ENCODE measurements around the gene STYXL1.
"Not testable (repeated sequence)": the region's sequence is repeated elsewhere in the genome, so short reads cannot be mapped to it uniquely, and the experiment has no call there.

STYXL1 gene

GRCh38 chr7:76005004-76005403 is 42.8 kb downstream of the STYXL1 start:
- not testable (repeated sequence) for H2AFZ ChIP-seq (ENCODE audit: low read length); H3K14ac ChIP-seq (ENCODE audit: low read length); H2AK5ac ChIP-seq (ENCODE audit: low read depth, low read length); H3K79me1 ChIP-seq (ENCODE audit: low read depth, low read length); H3K9me3 ChIP-seq (replicated peaks in 1 of 2; ENCODE audit: control insufficient read depth in 2 of 2, insufficient read depth in 1 of 2, low read depth in 1 of 2, low read length in 2 of 2); H3K4me3 ChIP-seq (ENCODE audit: low read length in 2 of 2); H3K4me2 ChIP-seq (ENCODE audit: insufficient read depth, low read length, poor library complexity, severe bottlenecking); H4K8ac ChIP-seq (ENCODE audit: low read depth, low read length); H3K27ac ChIP-seq (replicated peaks; ENCODE audit: low read length); H3K9ac ChIP-seq (ENCODE audit: low read depth, low read length, poor library complexity); DNase-seq (ENCODE audit: low spot score); H3K23ac ChIP-seq (ENCODE audit: low read depth, low read length, poor library complexity); H2BK12ac ChIP-seq (ENCODE audit: low read length); H2BK15ac ChIP-seq (ENCODE audit: low read length); H3K18ac ChIP-seq (ENCODE audit: low read length); H4K91ac ChIP-seq (ENCODE audit: low read depth, low read length, poor library complexity); H2BK5ac ChIP-seq (ENCODE audit: low read length); H3K4me1 ChIP-seq (ENCODE audit: control insufficient read depth in 2 of 2, insufficient read depth in 1 of 2, low read depth in 1 of 2, low read length in 2 of 2); H2BK120ac ChIP-seq (ENCODE audit: low read depth, low read length); H3K27me3 ChIP-seq (ENCODE audit: control insufficient read depth in 3 of 3, insufficient read depth in 3 of 3, low read depth in 1 of 3, low read length in 3 of 3); H3K4ac ChIP-seq (ENCODE audit: low read length)
- peaks cover 21 to 49% of the 10 kb centered on the region in 2 donors for H3K36me3 ChIP-seq (replicated peaks in 1 of 2; ENCODE audit: control insufficient read depth in 2 of 2, insufficient read depth in 2 of 2, low read length in 2 of 2)
- WGBS, 2 donors (ENCODE audit: extremely low coverage in 2 of 2, insufficient read length in 2 of 2, insufficient replicate concordance in 1 of 2): no CpG with 5 or more reads among the region's 4 CpGs

GRCh38 chr7:76003351-76003750 is 44.4 kb downstream of the STYXL1 start:
- no peak overlapping the region for H2BK12ac ChIP-seq (ENCODE audit: low read length)
- H3K18ac ChIP-seq (ENCODE audit: low read length): no peak overlapping the region
- DNase-seq (ENCODE audit: low spot score): no peak
- no peaks in the 10 kb centered on the region for H3K79me1 ChIP-seq (ENCODE audit: low read depth, low read length)
- no peak overlapping the region for H3K23ac ChIP-seq (ENCODE audit: low read depth, low read length, poor library complexity)
- peaks cover 21 to 48% of the 10 kb centered on the region in 2 donors for H3K36me3 ChIP-seq (replicated peaks in 1 of 2; ENCODE audit: control insufficient read depth in 2 of 2, insufficient read depth in 2 of 2, low read length in 2 of 2)
- no peak overlapping the region for H2BK5ac ChIP-seq (ENCODE audit: low read length)
- WGBS, 2 donors (ENCODE audit: extremely low coverage in 2 of 2, insufficient read length in 2 of 2, insufficient replicate concordance in 1 of 2): no CpG with 5 or more reads among the region's 10 CpGs
- no peak overlapping the region for H4K91ac ChIP-seq (ENCODE audit: low read depth, low read length, poor library complexity)
- no peak overlapping the region for H2BK120ac ChIP-seq (ENCODE audit: low read depth, low read length)
- no peak overlapping the region for H3K4ac ChIP-seq (ENCODE audit: low read length)
- no peaks in the 10 kb centered on the region for H3K4me1 ChIP-seq (ENCODE audit: control insufficient read depth in 2 of 2, insufficient read depth in 1 of 2, low read depth in 1 of 2, low read length in 2 of 2)
- no peak overlapping the region for H3K9ac ChIP-seq (ENCODE audit: low read depth, low read length, poor library complexity)
- H4K8ac ChIP-seq (ENCODE audit: low read depth, low read length): no peak overlapping the region
- H2BK15ac ChIP-seq (ENCODE audit: low read length): no peak overlapping the region
- no peaks in the 10 kb centered on the region for H3K9me3 ChIP-seq (replicated peaks in 1 of 2; ENCODE audit: control insufficient read depth in 2 of 2, insufficient read depth in 1 of 2, low read depth in 1 of 2, low read length in 2 of 2)
- no peak overlapping the region for H3K4me3 ChIP-seq (ENCODE audit: low read length in 2 of 2)
- H2AFZ ChIP-seq (ENCODE audit: low read length): no peak overlapping the region
- H3K4me2 ChIP-seq (ENCODE audit: insufficient read depth, low read length, poor library complexity, severe bottlenecking): no peak overlapping the region
- H3K27ac ChIP-seq (replicated peaks; ENCODE audit: low read length): no peak overlapping the region
- no peaks in the 10 kb centered on the region for H3K27me3 ChIP-seq (ENCODE audit: control insufficient read depth in 3 of 3, insufficient read depth in 3 of 3, low read depth in 1 of 3, low read length in 3 of 3)
- H2AK5ac ChIP-seq (ENCODE audit: low read depth, low read length): no peak overlapping the region
- H3K14ac ChIP-seq (ENCODE audit: low read length): no peak overlapping the region

GRCh38 chr7:76002822-76003221 is 45.0 kb downstream of the STYXL1 start:
- H3K4ac ChIP-seq (ENCODE audit: low read length): no peak overlapping the region
- no peaks in the 10 kb centered on the region for H3K4me1 ChIP-seq (ENCODE audit: control insufficient read depth in 2 of 2, insufficient read depth in 1 of 2, low read depth in 1 of 2, low read length in 2 of 2)
- no peaks in the 10 kb centered on the region for H3K79me1 ChIP-seq (ENCODE audit: low read depth, low read length)
- no peak overlapping the region for H3K4me2 ChIP-seq (ENCODE audit: insufficient read depth, low read length, poor library complexity, severe bottlenecking)
- H2AK5ac ChIP-seq (ENCODE audit: low read depth, low read length): no peak overlapping the region
- H3K23ac ChIP-seq (ENCODE audit: low read depth, low read length, poor library complexity): no peak overlapping the region
- no peak overlapping the region for H2BK120ac ChIP-seq (ENCODE audit: low read depth, low read length)
- DNase-seq (ENCODE audit: low spot score): no peak
- no peak overlapping the region for H3K18ac ChIP-seq (ENCODE audit: low read length)
- H3K4me3 ChIP-seq (ENCODE audit: low read length in 2 of 2): no peak overlapping the region
- H2BK5ac ChIP-seq (ENCODE audit: low read length): no peak overlapping the region
- H2BK12ac ChIP-seq (ENCODE audit: low read length): no peak overlapping the region
- H4K91ac ChIP-seq (ENCODE audit: low read depth, low read length, poor library complexity): no peak overlapping the region
- no peak overlapping the region for H4K8ac ChIP-seq (ENCODE audit: low read depth, low read length)
- H3K27ac ChIP-seq (replicated peaks; ENCODE audit: low read length): no peak overlapping the region
- WGBS, 2 donors (ENCODE audit: extremely low coverage in 2 of 2, insufficient read length in 2 of 2, insufficient replicate concordance in 1 of 2): no CpG with 5 or more reads among the region's 3 CpGs
- H3K14ac ChIP-seq (ENCODE audit: low read length): no peak overlapping the region
- peaks cover 21 to 48% of the 10 kb centered on the region in 2 donors for H3K36me3 ChIP-seq (replicated peaks in 1 of 2; ENCODE audit: control insufficient read depth in 2 of 2, insufficient read depth in 2 of 2, low read length in 2 of 2)
- no peak overlapping the region for H3K9ac ChIP-seq (ENCODE audit: low read depth, low read length, poor library complexity)
- H3K27me3 ChIP-seq (ENCODE audit: control insufficient read depth in 3 of 3, insufficient read depth in 3 of 3, low read depth in 1 of 3, low read length in 3 of 3): no peaks in the 10 kb centered on the region
- H3K9me3 ChIP-seq (replicated peaks in 1 of 2; ENCODE audit: control insufficient read depth in 2 of 2, insufficient read depth in 1 of 2, low read depth in 1 of 2, low read length in 2 of 2): no peaks in the 10 kb centered on the region
- no peak overlapping the region for H2BK15ac ChIP-seq (ENCODE audit: low read length)
- no peak overlapping the region for H2AFZ ChIP-seq (ENCODE audit: low read length)

- Histone ChIP-seq H3K27me3 (ENCODE audit: control insufficient read depth in 3 of 3, insufficient read depth in 3 of 3, low read depth in 1 of 3, low read length in 3 of 3) (no peaks in the 10 kb centered on the region), H3K4ac (ENCODE audit: low read length) (no peak overlapping the region), H3K79me1 (ENCODE audit: low read depth, low read length) (no peaks in the 10 kb centered on the region), H3K23ac (ENCODE audit: low read depth, low read length, poor library complexity) (no peak overlapping the region), H3K4me1 (ENCODE audit: control insufficient read depth in 2 of 2, insufficient read depth in 1 of 2, low read depth in 1 of 2, low read length in 2 of 2) (no peaks in the 10 kb centered on the region), H4K91ac (ENCODE audit: low read depth, low read length, poor library complexity) (no peak overlapping the region), H3K9ac (ENCODE audit: low read depth, low read length, poor library complexity) (no peak overlapping the region), H3K4me3 (ENCODE audit: low read length in 2 of 2) (no peak overlapping the region), H2BK12ac (ENCODE audit: low read length) (no peak overlapping the region), H4K8ac (ENCODE audit: low read depth, low read length) (no peak overlapping the region), H3K27ac (replicated peaks; ENCODE audit: low read length) (no peak overlapping the region), H2AFZ (ENCODE audit: low read length) (no peak overlapping the region), H3K36me3 (replicated peaks in 1 of 2; ENCODE audit: control insufficient read depth in 2 of 2, insufficient read depth in 2 of 2, low read length in 2 of 2) (peaks cover 21 to 52% of the 10 kb centered on the region in 2 donors), H2BK5ac (ENCODE audit: low read length) (no peak overlapping the region), H3K4me2 (ENCODE audit: insufficient read depth, low read length, poor library complexity, severe bottlenecking) (no peak overlapping the region), H3K9me3 (replicated peaks in 1 of 2; ENCODE audit: control insufficient read depth in 2 of 2, insufficient read depth in 1 of 2, low read depth in 1 of 2, low read length in 2 of 2) (no peaks in the 10 kb centered on the region), H3K18ac (ENCODE audit: low read length) (no peak overlapping the region), H2BK15ac (ENCODE audit: low read length) (no peak overlapping the region), H3K14ac (ENCODE audit: low read length) (no peak overlapping the region), H2AK5ac (ENCODE audit: low read depth, low read length) (no peak overlapping the region), H2BK120ac (ENCODE audit: low read depth, low read length) (no peak overlapping the region)
- DNase-seq (ENCODE audit: low spot score): no peak
- no CpG with 5 or more reads among the region's 6 CpGs for WGBS, 2 donors (ENCODE audit: extremely low coverage in 2 of 2, insufficient read length in 2 of 2, insufficient replicate concordance in 1 of 2)
These were observed 45.7 kb downstream of the STYXL1 start for GRCh38 chr7:76002139-76002538.
